Neural cell (in vitro differentiated cells): ENCODE results near the gene ECT2L. TPM values are rescaled to one million over a fixed set of nuclear protein-coding genes. Genes with fewer than 3 reads are reported as not detected.

Experiments used
- H2AFZ ChIP-seq: fragments of 200-600, 300-800 bp; sonication (generic), shearing (Covaris generic); 2 replicates; pipeline ENCODE4 v1.6.0; 2014; ENCODE audit warnings: low read depth, mild to moderate bottlenecking, antibody characterized with exemption, low read length, moderate library complexity
- H3F3A ChIP-seq: fragments of 200-600 bp; shearing (Covaris generic); 2 replicates; pipeline ENCODE4 v1.6.1; 2016; ENCODE audit warnings: mild to moderate bottlenecking, moderate library complexity, mixed read lengths, antibody characterized with exemption, low read length; ENCODE audit not compliant: insufficient read depth, poor library complexity, severe bottlenecking
- H3K27ac ChIP-seq: fragments of 200-600, 300-800 bp; sonication (generic), shearing (Covaris generic); 2 replicates; pipeline ENCODE4 v1.5.1; 2014; ENCODE audit warnings: mild to moderate bottlenecking, low read length, moderate library complexity
- H3K27me3 ChIP-seq: fragments of 300-800, 200-600 bp; sonication (generic), shearing (Covaris generic); 2 replicates; pipeline ENCODE4 v1.6.0; 2014; ENCODE audit warnings: mild to moderate bottlenecking, low read depth, low read length, moderate library complexity; ENCODE audit not compliant: insufficient read depth
- H3K36me3 ChIP-seq: fragments of 300-800, 200-600 bp; sonication (generic), shearing (Covaris generic); 2 replicates; pipeline ENCODE4 v1.5.1; 2014; ENCODE audit warnings: mild to moderate bottlenecking, antibody characterized with exemption, low read length, moderate library complexity; ENCODE audit not compliant: insufficient read depth
- H3K4me2 ChIP-seq: fragments of 300-800, 200-600 bp; sonication (generic), shearing (Covaris generic); 2 replicates; pipeline ENCODE4 v1.6.0; 2014; ENCODE audit warnings: mild to moderate bottlenecking, low read length
- H3K4me3 ChIP-seq: fragments of 300-800, 200-600 bp; sonication (generic), shearing (Covaris generic); 2 replicates; pipeline ENCODE4 v1.5.1; 2014; ENCODE audit warnings: mild to moderate bottlenecking, low read length, moderate library complexity
- H3K79me2 ChIP-seq: fragments of 200-600 bp; shearing (Covaris generic); replicated peaks from 2 replicates; pipeline ENCODE4 v1.6.0; 2014; ENCODE audit warnings: mild to moderate bottlenecking, low read length, moderate library complexity; ENCODE audit not compliant: insufficient read depth
- H3K9ac ChIP-seq: fragments of 300-800, 200-600 bp; sonication (generic), shearing (Covaris generic); 2 replicates; pipeline ENCODE4 v1.6.1; 2016; ENCODE audit warnings: mild to moderate bottlenecking, low read length, mixed read lengths
- H3K9me2 ChIP-seq: fragments of 200-600 bp; shearing (Covaris generic); 2 replicates; pipeline ENCODE4 v1.6.1; 2016; ENCODE audit warnings: mild to moderate bottlenecking, low read length, mixed read lengths; ENCODE audit not compliant: insufficient read depth
- H3K9me3 ChIP-seq: fragments of 200-600, 300-800 bp; sonication (generic), shearing (Covaris generic); 2 replicates; pipeline ENCODE4 v1.6.1; 2016; ENCODE audit warnings: mild to moderate bottlenecking, mixed run types, low read length, moderate library complexity, mixed read lengths
- H4K20me1 ChIP-seq: fragments of 200-600 bp; shearing (Covaris generic); 2 replicates; pipeline ENCODE4 v1.6.1; 2016; ENCODE audit warnings: mild to moderate bottlenecking, mixed run types; ENCODE audit not compliant: insufficient read depth
- EP300 ChIP-seq: fragments of 450-650 bp; conservative IDR thresholded peaks from 2 replicates; pipeline ENCODE4 v1.6.1; 2014; ENCODE audit warnings: antibody characterized with exemption, mild to moderate bottlenecking, moderate library complexity; ENCODE audit not compliant: poor library complexity, severe bottlenecking
- EZH2 ChIP-seq: fragments of 200-600, 300-800 bp; shearing (Covaris generic), sonication (generic); IDR thresholded peaks from 2 replicates; pipeline ENCODE4 v1.6.1; 2014; ENCODE audit warnings: antibody characterized with exemption, low read length, borderline replicate concordance, mild to moderate bottlenecking; ENCODE audit not compliant: insufficient read depth, poor library complexity, severe bottlenecking
- MXI1 ChIP-seq: fragments of 450-650 bp; conservative IDR thresholded peaks from 2 replicates; pipeline ENCODE4 v1.6.1; 2014; ENCODE audit warnings: antibody characterized with exemption, mild to moderate bottlenecking; ENCODE audit not compliant: poor library complexity, severe bottlenecking
- POLR2AphosphoS5 ChIP-seq: IDR thresholded peaks from 2 replicates; pipeline ENCODE4 v1.6.1; 2012
- RAD21 ChIP-seq: fragments of 450-650 bp; conservative IDR thresholded peaks from 2 replicates; pipeline ENCODE4 v1.6.1; 2014; ENCODE audit warnings: antibody characterized with exemption, mild to moderate bottlenecking, moderate library complexity
- SMC3 ChIP-seq: fragments of 450-650 bp; conservative IDR thresholded peaks from 2 replicates; pipeline ENCODE4 v1.6.1; 2014; ENCODE audit warnings: antibody characterized with exemption, mild to moderate bottlenecking, moderate library complexity; ENCODE audit not compliant: poor library complexity
- TAF1 ChIP-seq: IDR thresholded peaks from 2 replicates; pipeline ENCODE4 v1.6.1; 2012; ENCODE audit warnings: low read depth
- polyA plus RNA-seq: library from polyadenylated mRNA; depleted of rRNA; stranded (reverse); fragments of >200 nt; gene quantifications from 2 replicates; pipeline ENCODE4 v1.2.3, GENCODE V29; 2014
- TF ChIP-seq, protein P1 (sequence below): fragments of 450-650 bp; IDR thresholded peaks from 2 replicates; pipeline ENCODE4 v1.5.1; 2014; ENCODE audit warnings: antibody characterized with exemption, mild to moderate bottlenecking, moderate library complexity; ENCODE audit not compliant: poor library complexity, severe bottlenecking
- TF ChIP-seq, protein P2 (sequence below): IDR thresholded peaks from 2 replicates; pipeline ENCODE4 v1.6.1; 2012; ENCODE audit warnings: borderline replicate concordance

ECT2L gene
- polyA plus RNA-seq, 1 donor from 2014 or later = not detected

DNA sequence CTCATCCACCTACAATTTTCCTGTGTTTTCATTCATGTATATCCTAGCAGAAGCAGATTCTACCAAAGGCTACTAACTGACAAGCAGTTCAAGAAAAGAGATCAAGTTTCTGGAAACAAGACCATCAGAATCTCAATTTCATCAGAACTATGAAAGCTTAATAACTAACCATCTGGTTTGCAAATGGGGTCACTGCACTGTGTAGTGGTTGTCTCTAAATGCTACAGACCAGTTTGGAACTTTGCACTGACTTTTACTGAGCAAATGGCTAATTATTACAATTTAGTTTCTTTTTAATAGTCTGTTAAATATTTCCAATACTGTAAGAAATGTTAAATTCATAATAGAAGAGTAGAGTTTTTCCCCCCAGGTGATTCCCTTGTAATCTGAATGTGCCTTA is 127.7 kb downstream of the ECT2L start:
- H3K4me2 ChIP-seq = no peak overlapping the region
- no peak for TF ChIP-seq TAF1
- no peak for TF ChIP-seq EP300
- TF ChIP-seq RAD21 = no peak
- H3K36me3 ChIP-seq = peaks cover 4% of the 10 kb centered on the region
- H3F3A ChIP-seq = no peaks in the 10 kb centered on the region
- no peaks in the 10 kb centered on the region for H3K27me3 ChIP-seq
- no peak overlapping the region for H3K4me3 ChIP-seq
- H3K9ac ChIP-seq = no peak overlapping the region
- H3K79me2 ChIP-seq = no peaks in the 10 kb centered on the region
- no peaks in the 10 kb centered on the region for H4K20me1 ChIP-seq
- H2AFZ ChIP-seq = no peak overlapping the region
- no peaks in the 10 kb centered on the region for H3K9me2 ChIP-seq
- H3K9me3 ChIP-seq = no peaks in the 10 kb centered on the region
- no peak overlapping the region for H3K27ac ChIP-seq

DNA sequence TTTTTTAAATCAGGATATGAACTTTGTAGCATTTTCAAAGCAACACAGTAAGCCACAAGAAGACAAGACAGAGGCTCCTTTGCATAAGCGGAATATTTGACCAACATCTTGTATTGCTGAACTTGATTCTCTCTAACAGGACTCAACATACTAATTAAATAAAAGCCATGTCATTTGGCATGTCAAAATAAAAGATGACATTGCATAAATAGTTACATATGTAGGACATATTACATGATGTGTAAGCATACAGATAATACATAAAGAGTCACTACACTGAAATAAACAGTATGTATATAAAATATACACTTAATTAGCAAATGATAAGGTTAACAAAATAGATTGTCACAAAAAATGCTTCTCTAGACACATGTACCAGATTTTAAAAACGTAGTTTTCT is 129.9 kb downstream of the ECT2L start:
- H3K27ac ChIP-seq = no peak overlapping the region
- no peaks in the 10 kb centered on the region for H4K20me1 ChIP-seq
- H3K4me2 ChIP-seq = no peak overlapping the region
- TF ChIP-seq EZH2 = no peak
- TF ChIP-seq SMC3 = no peak
- TF ChIP-seq, protein P1, sequence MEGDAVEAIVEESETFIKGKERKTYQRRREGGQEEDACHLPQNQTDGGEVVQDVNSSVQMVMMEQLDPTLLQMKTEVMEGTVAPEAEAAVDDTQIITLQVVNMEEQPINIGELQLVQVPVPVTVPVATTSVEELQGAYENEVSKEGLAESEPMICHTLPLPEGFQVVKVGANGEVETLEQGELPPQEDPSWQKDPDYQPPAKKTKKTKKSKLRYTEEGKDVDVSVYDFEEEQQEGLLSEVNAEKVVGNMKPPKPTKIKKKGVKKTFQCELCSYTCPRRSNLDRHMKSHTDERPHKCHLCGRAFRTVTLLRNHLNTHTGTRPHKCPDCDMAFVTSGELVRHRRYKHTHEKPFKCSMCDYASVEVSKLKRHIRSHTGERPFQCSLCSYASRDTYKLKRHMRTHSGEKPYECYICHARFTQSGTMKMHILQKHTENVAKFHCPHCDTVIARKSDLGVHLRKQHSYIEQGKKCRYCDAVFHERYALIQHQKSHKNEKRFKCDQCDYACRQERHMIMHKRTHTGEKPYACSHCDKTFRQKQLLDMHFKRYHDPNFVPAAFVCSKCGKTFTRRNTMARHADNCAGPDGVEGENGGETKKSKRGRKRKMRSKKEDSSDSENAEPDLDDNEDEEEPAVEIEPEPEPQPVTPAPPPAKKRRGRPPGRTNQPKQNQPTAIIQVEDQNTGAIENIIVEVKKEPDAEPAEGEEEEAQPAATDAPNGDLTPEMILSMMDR = no peak
- TF ChIP-seq MXI1 = no peak
- no peak for TF ChIP-seq EP300
- TF ChIP-seq TAF1 = no peak
- TF ChIP-seq RAD21 = no peak
- no peak for TF ChIP-seq POLR2AphosphoS5
- TF ChIP-seq, protein P2, sequence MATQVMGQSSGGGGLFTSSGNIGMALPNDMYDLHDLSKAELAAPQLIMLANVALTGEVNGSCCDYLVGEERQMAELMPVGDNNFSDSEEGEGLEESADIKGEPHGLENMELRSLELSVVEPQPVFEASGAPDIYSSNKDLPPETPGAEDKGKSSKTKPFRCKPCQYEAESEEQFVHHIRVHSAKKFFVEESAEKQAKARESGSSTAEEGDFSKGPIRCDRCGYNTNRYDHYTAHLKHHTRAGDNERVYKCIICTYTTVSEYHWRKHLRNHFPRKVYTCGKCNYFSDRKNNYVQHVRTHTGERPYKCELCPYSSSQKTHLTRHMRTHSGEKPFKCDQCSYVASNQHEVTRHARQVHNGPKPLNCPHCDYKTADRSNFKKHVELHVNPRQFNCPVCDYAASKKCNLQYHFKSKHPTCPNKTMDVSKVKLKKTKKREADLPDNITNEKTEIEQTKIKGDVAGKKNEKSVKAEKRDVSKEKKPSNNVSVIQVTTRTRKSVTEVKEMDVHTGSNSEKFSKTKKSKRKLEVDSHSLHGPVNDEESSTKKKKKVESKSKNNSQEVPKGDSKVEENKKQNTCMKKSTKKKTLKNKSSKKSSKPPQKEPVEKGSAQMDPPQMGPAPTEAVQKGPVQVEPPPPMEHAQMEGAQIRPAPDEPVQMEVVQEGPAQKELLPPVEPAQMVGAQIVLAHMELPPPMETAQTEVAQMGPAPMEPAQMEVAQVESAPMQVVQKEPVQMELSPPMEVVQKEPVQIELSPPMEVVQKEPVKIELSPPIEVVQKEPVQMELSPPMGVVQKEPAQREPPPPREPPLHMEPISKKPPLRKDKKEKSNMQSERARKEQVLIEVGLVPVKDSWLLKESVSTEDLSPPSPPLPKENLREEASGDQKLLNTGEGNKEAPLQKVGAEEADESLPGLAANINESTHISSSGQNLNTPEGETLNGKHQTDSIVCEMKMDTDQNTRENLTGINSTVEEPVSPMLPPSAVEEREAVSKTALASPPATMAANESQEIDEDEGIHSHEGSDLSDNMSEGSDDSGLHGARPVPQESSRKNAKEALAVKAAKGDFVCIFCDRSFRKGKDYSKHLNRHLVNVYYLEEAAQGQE = no peak
- H3K4me3 ChIP-seq = no peak overlapping the region
- no peaks in the 10 kb centered on the region for H3F3A ChIP-seq
- H3K27me3 ChIP-seq = no peaks in the 10 kb centered on the region
- no peak overlapping the region for H3K9ac ChIP-seq
- no peaks in the 10 kb centered on the region for H3K9me3 ChIP-seq
- H3K9me2 ChIP-seq = no peaks in the 10 kb centered on the region
- H2AFZ ChIP-seq = no peak overlapping the region
- H3K36me3 ChIP-seq = no peaks in the 10 kb centered on the region
- H3K79me2 ChIP-seq = no peaks in the 10 kb centered on the region

DNA sequence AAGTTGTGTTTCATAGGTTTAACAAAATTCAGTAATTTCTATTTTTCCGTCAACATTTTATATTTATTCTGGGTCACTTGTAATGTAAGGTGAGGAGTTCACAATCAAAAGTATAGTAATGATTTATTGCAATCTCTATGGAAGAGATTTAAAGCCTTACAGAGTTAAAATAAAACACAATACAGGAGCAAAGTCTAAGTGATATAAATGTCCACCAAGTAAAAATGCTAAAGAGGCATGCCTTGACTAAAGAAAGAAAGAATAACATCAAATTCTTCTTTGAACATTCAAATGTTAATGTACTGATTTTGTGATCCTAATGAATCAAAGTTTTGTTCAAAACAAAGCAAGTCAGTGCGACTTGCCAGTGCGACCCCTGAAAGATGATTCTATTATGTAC is 130.7 kb downstream of the ECT2L start:
- Histone ChIP-seq H3K4me3 (no peak overlapping the region), H3K27me3 (no peaks in the 10 kb centered on the region), H3K36me3 (no peaks in the 10 kb centered on the region), H3K9ac (no peak overlapping the region), H3K9me3 (no peaks in the 10 kb centered on the region), H3K27ac (no peak overlapping the region), H4K20me1 (no peaks in the 10 kb centered on the region), H3F3A (no peaks in the 10 kb centered on the region), H3K4me2 (no peak overlapping the region), H3K79me2 (no peaks in the 10 kb centered on the region), H3K9me2 (no peaks in the 10 kb centered on the region), H2AFZ (no peak overlapping the region)
- TF ChIP-seq, protein P1 = no peak
- no peak for TF ChIP-seq POLR2AphosphoS5
- TF ChIP-seq TAF1 = no peak
- no peak for TF ChIP-seq EP300
- no peak for TF ChIP-seq MXI1
- TF ChIP-seq EZH2 = no peak
- no peak for TF ChIP-seq RAD21
- TF ChIP-seq SMC3 = no peak
- TF ChIP-seq, protein P2 = no peak
